GM23248 (cell line): ENCODE measurements around the gene YAF2. TPM values are rescaled to one million over a fixed set of nuclear protein-coding genes. Genes with fewer than 3 reads are reported as not detected.
"Not testable (repeated sequence)": the region's sequence is repeated elsewhere in the genome, so short reads cannot be mapped to it uniquely, and the experiment has no call there.

Experiments
- DNase-seq: peaks from one replicate; pipeline ENCODE4 v3.0.0-alpha.2; 2015
- H2AFZ ChIP-seq: fragments of 200-600 bp; sonication (generic); 2 replicates; pipeline ENCODE4 v1.6.1; 2016; ENCODE audit warnings: antibody characterized with exemption
- H3F3A ChIP-seq: fragments of 200-600 bp; sonication (generic); 2 replicates; pipeline ENCODE4 v1.6.1; 2016; ENCODE audit warnings: mild to moderate bottlenecking, antibody characterized with exemption, mixed run types; ENCODE audit not compliant: insufficient read depth
- H3K27ac ChIP-seq: fragments of 200-600 bp; sonication (generic); 2 replicates; pipeline ENCODE4 v1.5.1; 2016; ENCODE audit warnings: mild to moderate bottlenecking
- H3K27me3 ChIP-seq: fragments of 200-600 bp; sonication (generic); replicated peaks from 2 replicates; pipeline ENCODE4 v1.6.1; 2016; ENCODE audit warnings: mild to moderate bottlenecking; ENCODE audit not compliant: insufficient read depth
- H3K36me3 ChIP-seq: fragments of 200-600 bp; sonication (generic); 2 replicates; pipeline ENCODE4 v1.6.1; 2016; ENCODE audit warnings: low read depth, mild to moderate bottlenecking
- H3K4me1 ChIP-seq: fragments of 200-600 bp; sonication (generic); 2 replicates; pipeline ENCODE4 v1.6.1; 2016; ENCODE audit warnings: mild to moderate bottlenecking; ENCODE audit not compliant: insufficient read depth
- H3K4me2 ChIP-seq: fragments of 200-600 bp; sonication (generic); one replicate; pipeline ENCODE4 v1.6.1; 2016; ENCODE audit warnings: mild to moderate bottlenecking; ENCODE audit not compliant: unreplicated experiment
- H3K4me3 ChIP-seq: fragments of 200-600 bp; sonication (generic); 2 replicates; pipeline ENCODE4 v1.5.1; 2016; ENCODE audit warnings: mild to moderate bottlenecking
- H3K79me2 ChIP-seq: fragments of 200-600 bp; sonication (generic); 2 replicates; pipeline ENCODE4 v1.6.1; 2016; ENCODE audit warnings: mild to moderate bottlenecking; ENCODE audit not compliant: insufficient read depth
- H3K9ac ChIP-seq: fragments of 200-600 bp; sonication (generic); 2 replicates; pipeline ENCODE4 v1.6.1; 2016; ENCODE audit warnings: mild to moderate bottlenecking
- H3K9me2 ChIP-seq: fragments of 200-600 bp; sonication (generic); 2 replicates; pipeline ENCODE4 v1.6.1; 2016; ENCODE audit warnings: mixed run types, mild to moderate bottlenecking, moderate library complexity; ENCODE audit not compliant: insufficient read depth
- H3K9me3 ChIP-seq: fragments of 200-600 bp; sonication (generic); one replicate; pipeline ENCODE4 v1.6.1; 2017; ENCODE audit warnings: low read depth
- H4K20me1 ChIP-seq: fragments of 200-600 bp; sonication (generic); 2 replicates; pipeline ENCODE4 v1.6.0; 2016; ENCODE audit not compliant: insufficient read depth
- EZH2 ChIP-seq: fragments of 200-600 bp; sonication (generic); IDR thresholded peaks from 2 replicates; pipeline ENCODE4 v1.6.1; 2018; ENCODE audit warnings: antibody characterized with exemption, mild to moderate bottlenecking; ENCODE audit not compliant: insufficient read depth, poor library complexity, severe bottlenecking
- EZH2phosphoT487 ChIP-seq: fragments of 200-600 bp; sonication (generic); IDR thresholded peaks from 2 replicates; pipeline ENCODE4 v1.6.1; 2018; ENCODE audit warnings: antibody characterized with exemption, moderate library complexity, mild to moderate bottlenecking, low read depth; ENCODE audit not compliant: insufficient read depth
- WGBS, 2 experiments: methylation state at CpG; one replicate each; pipeline ENCODE4 v1.1.6; 2015 to 2017; ENCODE audit warnings: low lambda C conversion rate in 2 of 2, low coverage in 1 of 2; ENCODE audit errors: missing lambda C conversion rate in 2 of 2; 5-methylcytosine and 5-hydroxymethylcytosine counted together
- in situ Hi-C: fragments of 300-500 bp; cut with MboI; formaldehyde crosslinking; loops from 2 replicates; pipeline ENCODE4 v1.15.0; 2020
- polyA plus RNA-seq: library from polyadenylated mRNA; unstranded; fragments of >200 nt; fragmentation: Nextera tagmentation; extraction: Ambion mirVana; gene quantifications from 2 replicates; pipeline ENCODE4 v1.2.1, GENCODE V29; 2016
- total RNA-seq: library from RNA; depleted of rRNA; stranded (reverse); fragments of >200 nt; shearing (Covaris generic); gene quantifications from 2 replicates; pipeline ENCODE4 v1.2.3, GENCODE V29; 2014

YAF2 gene
- total and polyA plus RNA-seq, 2 experiments from 2014 or later = 17.0 to 21.0 TPM

DNA sequence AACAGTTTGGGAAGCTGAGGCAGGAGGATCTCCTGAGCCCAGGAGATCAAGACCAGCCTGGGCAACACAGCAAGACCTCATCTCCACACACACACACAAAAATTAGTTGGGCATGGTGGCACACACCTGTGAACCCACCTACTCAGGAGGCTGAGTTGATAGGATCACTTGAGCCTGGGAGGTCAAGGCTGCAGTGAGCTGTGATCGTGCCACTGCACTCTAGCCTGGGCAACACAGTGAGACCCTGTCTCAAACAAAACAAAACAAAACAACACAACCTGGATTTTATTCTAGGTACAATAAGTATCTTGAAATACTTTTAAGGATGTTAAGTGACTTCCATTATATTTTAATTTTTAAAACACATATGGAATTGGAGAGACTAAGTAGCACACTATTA is 45.8 kb downstream of the YAF2 start:
- in situ Hi-C loops = no loop called here
- Histone ChIP-seq H3K36me3 (0 out of 2 replicates have a peak, but pooled peaks cover 10% of the 10 kb centered on the region), H3K27ac (no peak overlapping the region), H3K27me3 (no peaks in the 10 kb centered on the region), H3K9me3 (no peaks in the 10 kb centered on the region), H3F3A (peaks cover 9% of the 10 kb centered on the region; the same call in 1 of the 2 replicates), H2AFZ (no peak overlapping the region), H4K20me1 (no peaks in the 10 kb centered on the region), H3K4me3 (no peak overlapping the region), H3K4me2 (no peak overlapping the region), H3K9ac (no peak overlapping the region), H3K9me2 (no peaks in the 10 kb centered on the region), H3K79me2 (peaks cover 39% of the 10 kb centered on the region), H3K4me1 (0 out of 2 replicates have a peak, but pooled peaks cover 6% of the 10 kb centered on the region)
- DNase-seq = no peak
- 94 to 100% methylated on average over 1 of the region's 1 CpG for WGBS, 2 experiments
- TF ChIP-seq EZH2phosphoT487 = no peak

DNA sequence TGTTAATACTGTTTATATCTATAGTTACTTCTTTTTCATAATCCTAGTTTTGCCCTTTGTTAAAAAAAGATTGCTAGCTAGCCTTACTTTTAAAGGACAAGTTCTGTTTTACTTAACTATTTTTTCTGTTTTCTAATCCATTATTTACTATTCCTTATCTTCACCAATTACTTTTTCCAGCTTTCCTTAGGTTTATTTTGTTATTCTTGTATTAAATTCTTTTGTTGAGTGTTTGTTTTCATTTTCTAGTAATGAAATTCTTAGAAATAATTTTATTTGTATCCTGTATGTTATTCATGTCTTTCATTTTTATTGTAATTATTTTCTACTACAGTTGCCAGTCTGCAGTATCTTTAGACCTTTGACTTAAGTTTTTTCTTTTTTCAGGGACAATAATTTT is 47.7 kb downstream of the YAF2 start:
- DNase-seq = no peak
- no peak overlapping the region for H3K4me3 ChIP-seq
- H4K20me1 ChIP-seq = no peaks in the 10 kb centered on the region
- H3K27me3 ChIP-seq = no peaks in the 10 kb centered on the region
- H3K36me3 ChIP-seq = 0 out of 2 replicates have a peak, but pooled peaks cover 10% of the 10 kb centered on the region
- H3K9me2 ChIP-seq = no peaks in the 10 kb centered on the region
- H3F3A ChIP-seq = peaks cover 9% of the 10 kb centered on the region; the same call in 1 of the 2 replicates
- no peak overlapping the region for H3K4me2 ChIP-seq
- H3K27ac ChIP-seq = no peak overlapping the region
- H3K4me1 ChIP-seq = 0 out of 2 replicates have a peak, but pooled peaks cover 6% of the 10 kb centered on the region
- H2AFZ ChIP-seq = no peak overlapping the region
- in situ Hi-C loops = no loop called here
- H3K79me2 ChIP-seq = peaks cover 44% of the 10 kb centered on the region
- TF ChIP-seq EZH2phosphoT487 (no peak), EZH2 (no peak)
- H3K9ac ChIP-seq = no peak overlapping the region
- no peaks in the 10 kb centered on the region for H3K9me3 ChIP-seq

DNA sequence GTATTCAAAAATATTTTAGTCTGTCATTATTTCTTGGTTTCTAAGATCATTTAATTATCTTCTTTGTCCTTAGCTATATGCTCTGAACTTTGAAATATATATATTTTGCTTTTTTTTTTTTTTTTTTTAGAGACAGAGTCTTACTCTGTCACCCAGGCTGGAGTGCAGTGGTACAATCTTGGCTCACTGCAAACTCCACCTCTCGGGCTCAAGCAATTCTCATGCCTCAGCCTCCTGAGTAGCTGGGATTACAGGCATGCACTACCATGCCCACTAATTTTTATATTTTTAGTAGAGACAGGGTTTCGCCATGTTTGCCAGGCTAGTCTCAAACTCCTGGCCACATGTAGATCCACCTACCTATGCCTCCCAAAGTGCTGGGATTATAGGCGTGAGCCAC is 49.8 kb downstream of the YAF2 start:
- H3K4me1 ChIP-seq, H4K20me1 ChIP-seq, H3K4me2 ChIP-seq, H3F3A ChIP-seq, H3K9ac ChIP-seq, H3K4me3 ChIP-seq, H3K27me3 ChIP-seq, H3K27ac ChIP-seq, DNase-seq, H2AFZ ChIP-seq, H3K9me2 ChIP-seq, in situ Hi-C loops, H3K9me3 ChIP-seq, H3K36me3 ChIP-seq: not testable (repeated sequence)
- 95% methylated on average over 3 of the region's 3 CpGs for WGBS, 2 experiments
- H3K79me2 ChIP-seq = peaks cover 49% of the 10 kb centered on the region

DNA sequence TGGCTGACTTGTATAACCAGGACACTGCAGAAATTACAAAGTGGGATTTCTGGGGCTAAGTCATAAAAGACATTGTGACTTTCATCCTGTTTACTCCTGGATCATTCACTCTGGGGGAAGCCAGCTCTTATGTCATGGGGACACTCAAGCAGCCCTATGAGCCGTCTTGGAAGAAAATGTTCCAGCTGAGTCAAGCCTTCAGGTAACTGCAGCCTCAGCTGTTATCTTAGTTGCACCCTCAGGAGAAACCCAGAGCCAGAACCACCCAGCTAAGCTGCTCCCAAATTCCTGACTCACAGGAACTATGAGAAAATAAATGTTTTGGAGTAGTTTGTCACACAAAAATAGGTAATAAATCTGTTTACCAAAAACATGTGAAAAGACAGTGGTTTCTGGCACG is 50.2 kb downstream of the YAF2 start:
- Histone ChIP-seq H3K4me1 (0 out of 2 replicates have a peak, but pooled peaks cover 6% of the 10 kb centered on the region), H3K27ac (no peak overlapping the region), H3F3A (peaks cover 9% of the 10 kb centered on the region; the same call in 1 of the 2 replicates), H3K4me2 (no peak overlapping the region), H3K9me3 (no peaks in the 10 kb centered on the region), H3K9ac (no peak overlapping the region), H3K9me2 (no peaks in the 10 kb centered on the region), H3K36me3 (0 out of 2 replicates have a peak, but pooled peaks cover 10% of the 10 kb centered on the region), H3K79me2 (peaks cover 50% of the 10 kb centered on the region), H3K27me3 (no peaks in the 10 kb centered on the region), H4K20me1 (no peaks in the 10 kb centered on the region), H3K4me3 (no peak overlapping the region), H2AFZ (no peak overlapping the region)
- in situ Hi-C loops = no loop called here
- TF ChIP-seq EZH2 = no peak
- peak; percentile 13 for DNase-seq
- WGBS, 2 experiments = 54 to 67% methylated on average over 2 of the region's 2 CpGs

GRCh38 chr12:42186793-42187192 is 51.3 kb downstream of the YAF2 start:
- Histone ChIP-seq H3K9me3 (no peaks in the 10 kb centered on the region), H3K27ac (no peak overlapping the region), H3K9me2 (no peaks in the 10 kb centered on the region), H2AFZ (no peak overlapping the region), H3F3A (peaks cover 9% of the 10 kb centered on the region; the same call in 1 of the 2 replicates), H3K4me2 (no peak overlapping the region), H3K79me2 (peaks cover 56% of the 10 kb centered on the region), H4K20me1 (no peaks in the 10 kb centered on the region), H3K9ac (no peak overlapping the region), H3K4me3 (no peak overlapping the region), H3K36me3 (0 out of 2 replicates have a peak, but pooled peaks cover 10% of the 10 kb centered on the region), H3K4me1 (0 out of 2 replicates have a peak, but pooled peaks cover 6% of the 10 kb centered on the region), H3K27me3 (no peaks in the 10 kb centered on the region)
- TF ChIP-seq EZH2 = no peak
- no peak for TF ChIP-seq EZH2phosphoT487
- WGBS, 2 experiments = 69 to 82% methylated on average over 2 of the region's 2 CpGs
- in situ Hi-C loops = no loop called here
- no peak for DNase-seq
